Suppressor macrophage treated with lipopolysaccharide for 4 hours (primary cell): ENCODE data around the gene TEX54.
"Not testable (repeated sequence)": the region's sequence is repeated elsewhere in the genome, so short reads cannot be mapped to it uniquely, and the experiment has no call there.

Source experiments
- DNase-seq: peaks from one replicate; pipeline ENCODE4 v3.0.0-alpha.2; 2020

The TEX54 gene

GRCh38 chr11:62832336-62833234 is at the start of gene TEX54:
Gene TEX54, minus strand, starts transcription at chr11:62832841.
- DNase-seq, result peak; percentile 23

GRCh38 chr11:62882431-62882749 is 49.7 kb upstream of the TEX54 start:
- DNase-seq, result no peak

- peak; percentile 97 for DNase-seq
Measured at GRCh38 chr11:62881579-62882430, 49.2 kb upstream of the TEX54 start.

- DNase-seq, result peak; percentile 83
Measured at GRCh38 chr11:62880803-62881578, 48.4 kb upstream of the TEX54 start, which contains the start of gene SLC3A2. Gene SLC3A2, plus strand, starts transcription at chr11:62880896. Its CDS starts 128 bp downstream, at chr11:62881024.

GRCh38 chr11:62880231-62880802 is 47.7 kb upstream of the TEX54 start:
- DNase-seq, result peak; percentile 65

GRCh38 chr11:62879235-62879978 is 46.8 kb upstream of the TEX54 start:
- no peak for DNase-seq

GRCh38 chr11:62876712-62877111 is 44.1 kb upstream of the TEX54 start:
- no peak for DNase-seq

- no peak for DNase-seq
Measured at GRCh38 chr11:62875698-62876478, 43.2 kb upstream of the TEX54 start.

- no peak for DNase-seq
Measured at GRCh38 chr11:62874851-62875250, 42.2 kb upstream of the TEX54 start.

- DNase-seq, result no peak
Measured at GRCh38 chr11:62865635-62866034, 33.0 kb upstream of the TEX54 start.

GRCh38 chr11:62863687-62864335 is 31.2 kb upstream of the TEX54 start:
- no peak for DNase-seq

- not testable (repeated sequence) for DNase-seq
Measured at GRCh38 chr11:62861564-62862192, 29.0 kb upstream of the TEX54 start.

- no peak for DNase-seq
Measured at GRCh38 chr11:62860835-62861563, 28.4 kb upstream of the TEX54 start.

GRCh38 chr11:62859281-62859703 is 26.7 kb upstream of the TEX54 start:
- not testable (repeated sequence) for DNase-seq

GRCh38 chr11:62858201-62858600 is 25.6 kb upstream of the TEX54 start:
- DNase-seq, result no peak

GRCh38 chr11:62857541-62857982 is 24.9 kb upstream of the TEX54 start:
- DNase-seq, result peak; percentile 53

GRCh38 chr11:62856333-62856895 is 23.8 kb upstream of the TEX54 start:
- no peak for DNase-seq

- DNase-seq, result peak; percentile 98
Measured at GRCh38 chr11:62855571-62856332, 23.1 kb upstream of the TEX54 start.
